ENCODE measurements around the gene LRRC43. TPM values are rescaled to one million over a fixed set of nuclear protein-coding genes. Genes with fewer than 3 reads are reported as not detected.

The LRRC43 gene
- total RNA-seq, 1 donor from 2014 or later, result 0.58 TPM

- intact Hi-C loops (cut with DNase I), result no loop called here
- ATAC-seq (no peak), DNase-seq (ENCODE audit: low spot score) (peak; percentile 54)
Observed at GRCh38 chr12:122206111-122206881, 23.4 kb downstream of the LRRC43 start.

DNA sequence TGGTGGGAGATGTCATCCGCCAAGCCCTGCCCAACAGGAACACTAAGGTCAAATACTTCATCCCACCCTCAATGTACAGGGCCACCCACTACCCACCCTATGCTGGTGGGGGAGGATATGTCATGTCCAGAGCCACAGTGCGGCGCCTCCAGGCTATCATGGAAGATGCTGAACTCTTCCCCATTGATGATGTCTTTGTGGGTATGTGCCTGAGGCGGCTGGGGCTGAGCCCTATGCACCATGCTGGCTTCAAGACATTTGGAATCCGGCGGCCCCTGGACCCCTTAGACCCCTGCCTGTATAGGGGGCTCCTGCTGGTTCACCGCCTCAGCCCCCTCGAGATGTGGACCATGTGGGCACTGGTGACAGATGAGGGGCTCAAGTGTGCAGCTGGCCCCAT lies 24.1 kb downstream of the LRRC43 start:
- DNase-seq (ENCODE audit: low spot score) (no peak), ATAC-seq (peak; percentile 19)
- intact Hi-C loops (cut with DNase I), result no loop called here

- intact Hi-C loops (cut with DNase I), result no loop called here
- ATAC-seq (no peak), DNase-seq (ENCODE audit: low spot score) (no peak)
Observed at GRCh38 chr12:122207391-122207790, 24.5 kb downstream of the LRRC43 start.

- ATAC-seq (no peak), DNase-seq (ENCODE audit: low spot score) (no peak)
- intact Hi-C loops (cut with DNase I), result no loop called here
Observed at GRCh38 chr12:122208073-122208820, 25.3 kb downstream of the LRRC43 start.

GRCh38 chr12:122215771-122216170 lies 32.8 kb downstream of the LRRC43 start:
- no peak for ATAC-seq

GRCh38 chr12:122216445-122216844 lies 33.5 kb downstream of the LRRC43 start:
- no peak for ATAC-seq
- intact Hi-C loops (cut with DNase I), result no loop called here
- DNase-seq (ENCODE audit: low spot score), result no peak

More at GRCh38 chr12:122215771-122216170, 32.8 kb downstream of the LRRC43 start:
- no peak for DNase-seq (ENCODE audit: low spot score)
- intact Hi-C loops (cut with DNase I), result no loop called here

- peak; percentile 100 for DNase-seq (ENCODE audit: low spot score)
- peak; percentile 99 for ATAC-seq
- intact Hi-C loops (cut with DNase I), result no loop called here
Observed at GRCh38 chr12:122225683-122226365, 42.9 kb downstream of the LRRC43 start, which contains the start of gene DIABLO. DIABLO (minus strand) TSS chr12:122226052; CDS start chr12:122226014, 38 bp downstream.

DNA sequence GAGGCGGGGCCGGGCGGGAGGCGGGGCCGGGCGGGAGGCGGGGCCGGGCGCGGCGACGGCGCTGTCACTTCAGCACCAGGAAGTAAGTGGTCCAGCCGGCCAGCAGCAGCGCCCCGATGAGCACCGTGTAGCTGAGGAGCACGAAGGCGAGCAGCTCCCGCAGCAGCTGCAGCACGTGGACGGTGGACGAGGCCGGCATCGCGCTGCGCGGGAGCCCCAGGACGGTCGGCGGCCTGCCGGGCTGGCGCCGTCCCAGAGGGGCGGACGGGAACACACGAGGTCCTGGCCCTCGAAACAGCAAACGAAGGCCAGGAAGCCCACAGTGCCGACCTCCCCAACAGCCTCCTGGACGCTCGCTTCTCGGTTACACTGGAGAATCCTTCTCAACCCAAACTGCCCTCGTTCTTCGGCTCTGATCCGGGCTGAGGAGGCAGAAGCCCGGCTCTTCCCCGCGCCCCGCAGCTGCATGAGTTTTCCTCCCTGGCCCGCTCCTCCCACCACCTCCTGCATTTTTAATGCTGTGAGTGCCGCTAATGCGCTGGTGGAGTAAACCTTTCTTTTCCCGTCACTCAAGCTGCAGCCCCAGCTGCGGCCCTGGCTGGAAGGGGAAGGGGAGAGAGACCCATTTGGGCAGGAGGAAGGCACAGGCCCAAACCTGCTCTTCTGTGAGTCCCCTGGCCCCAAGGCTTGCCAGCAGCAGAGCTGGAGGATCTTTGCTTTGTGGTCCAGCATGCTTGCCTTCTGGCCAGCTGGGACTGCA lies 43.6 kb downstream of the LRRC43 start:
- DNase-seq (ENCODE audit: low spot score), result no peak
- intact Hi-C loops (cut with DNase I), result no loop called here
- ATAC-seq, result no peak

DNA sequence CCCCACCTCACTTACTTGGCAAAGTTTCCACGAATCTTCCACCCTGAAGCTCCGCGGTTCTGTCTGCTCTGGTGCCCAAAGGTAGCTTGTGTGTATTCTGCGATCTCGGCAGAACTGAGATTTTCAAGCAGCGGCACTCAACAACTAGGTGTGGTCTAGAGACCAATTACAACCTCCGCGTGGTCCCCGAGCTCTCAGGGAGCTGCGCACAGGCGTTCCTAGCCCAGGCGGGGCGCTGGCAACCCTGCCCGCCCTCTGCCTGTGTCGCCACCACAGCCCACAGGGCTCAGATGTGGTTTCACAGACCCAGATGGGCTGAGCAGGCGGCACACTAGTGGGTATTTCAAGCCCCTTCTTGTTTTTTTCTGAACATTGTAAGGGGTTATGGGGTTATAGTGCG lies 44.4 kb downstream of the LRRC43 start:
- intact Hi-C loops (cut with DNase I), result no loop called here
- DNase-seq (ENCODE audit: low spot score), result no peak
- ATAC-seq, result no peak

- intact Hi-C loops (cut with DNase I), result no loop called here
- no peak for DNase-seq (ENCODE audit: low spot score)
- ATAC-seq, result no peak
Observed at GRCh38 chr12:122228092-122228491, 45.2 kb downstream of the LRRC43 start.

- no peak for DNase-seq (ENCODE audit: low spot score)
- intact Hi-C loops (cut with DNase I), result no loop called here
Observed at GRCh38 chr12:122230798-122231197, 47.9 kb downstream of the LRRC43 start.

DNA sequence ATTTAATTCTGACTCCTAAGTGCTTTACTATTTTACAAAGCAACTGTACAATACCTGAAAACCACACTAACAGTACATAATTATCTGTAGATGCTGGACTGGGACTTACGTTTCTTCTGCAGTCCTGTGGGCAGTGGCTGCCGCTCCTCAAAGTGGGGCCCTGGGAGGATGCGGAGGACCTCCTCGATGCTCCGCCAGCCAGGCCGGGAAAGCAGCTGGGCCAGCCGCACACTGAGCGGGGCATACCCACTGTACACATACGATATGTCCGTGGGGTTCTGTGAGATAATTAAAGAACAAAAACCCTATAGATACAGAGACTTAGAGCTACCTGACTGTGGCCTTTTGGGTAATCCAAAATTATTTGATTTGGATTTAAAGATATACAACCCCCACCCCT lies 49.8 kb downstream of the LRRC43 start:
- intact Hi-C loops (cut with DNase I), result no loop called here
- ATAC-seq, result no peak
- DNase-seq (ENCODE audit: low spot score), result no peak

More at GRCh38 chr12:122230798-122231197, 47.9 kb downstream of the LRRC43 start:
- no peak for ATAC-seq

- no peak for DNase-seq (ENCODE audit: low spot score)
- ATAC-seq, result no peak
- intact Hi-C loops (cut with DNase I), result no loop called here
Observed at GRCh38 chr12:122235741-122236140, 52.8 kb downstream of the LRRC43 start.

- DNase-seq (ENCODE audit: low spot score) (no peak), ATAC-seq (no peak)
- intact Hi-C loops (cut with DNase I), result no loop called here
Observed at GRCh38 chr12:122238861-122239260, 55.9 kb downstream of the LRRC43 start.

DNA sequence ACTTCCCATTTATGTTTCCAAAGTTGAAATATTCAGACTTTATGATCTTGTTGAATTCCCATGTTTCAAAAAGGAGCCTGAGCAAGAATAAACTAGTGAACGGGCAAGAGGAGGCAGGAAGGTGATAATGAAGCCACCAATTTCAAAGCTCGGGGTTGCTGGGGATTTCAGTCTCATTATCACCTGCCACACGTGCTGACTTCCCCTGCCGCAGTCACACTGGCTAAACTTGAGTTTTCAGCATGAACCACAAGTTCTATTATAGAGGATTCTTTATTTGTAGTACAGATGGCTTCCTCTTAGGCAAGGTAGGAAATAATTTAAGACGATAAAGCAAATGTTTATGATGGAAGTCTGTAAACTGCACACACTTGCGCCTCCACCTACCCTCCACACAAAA lies 61.0 kb downstream of the LRRC43 start:
- DNase-seq (ENCODE audit: low spot score) (no peak), ATAC-seq (no peak)
- intact Hi-C loops (cut with DNase I), result no loop called here

GRCh38 chr12:122244565-122245371 lies 61.8 kb downstream of the LRRC43 start:
- DNase-seq (ENCODE audit: low spot score) (no peak), ATAC-seq (no peak)
- intact Hi-C loops (cut with DNase I), result no loop called here

GRCh38 chr12:122245553-122245952 lies 62.6 kb downstream of the LRRC43 start:
- DNase-seq (ENCODE audit: low spot score) (no peak), ATAC-seq (no peak)
- intact Hi-C loops (cut with DNase I), result no loop called here

DNA sequence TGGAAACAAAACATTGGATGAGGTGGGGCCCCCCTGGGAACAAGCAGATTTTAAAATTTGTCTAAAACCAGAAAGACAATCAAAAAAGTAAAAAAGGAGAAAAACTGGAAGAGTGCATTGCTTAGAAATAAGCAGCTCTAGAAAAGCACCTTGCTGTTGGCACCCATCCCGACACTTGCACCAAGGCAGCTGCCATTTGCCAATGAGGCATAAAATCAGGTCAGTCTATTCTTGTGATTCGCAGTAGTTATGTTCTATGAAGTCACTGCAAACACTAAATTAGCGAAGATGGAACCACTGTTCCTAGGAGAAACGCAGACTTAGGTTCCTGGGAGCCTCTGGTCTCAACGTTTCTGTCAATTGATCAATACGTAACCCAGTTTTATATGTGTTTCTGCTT lies 67.1 kb downstream of the LRRC43 start:
- DNase-seq (ENCODE audit: low spot score) (no peak), ATAC-seq (no peak)
- intact Hi-C loops (cut with DNase I), result no loop called here

Data from sciatic nerve (tissue), 2 donors.